Neuronal stem cell (in vitro differentiated cells): Measurements from ENCODE around the gene NXF1.

Experiments
- DNase-seq: peaks from one replicate; pipeline ENCODE4 v3.0.0-alpha.2; 2013; ENCODE audit warnings: low spot score
- H2AFZ ChIP-seq: one replicate; pipeline ENCODE4 v1.6.1; 2013; ENCODE audit warnings: mild to moderate bottlenecking, low read length, inconsistent platforms
- H2AK5ac ChIP-seq: 2 replicates; pipeline ENCODE4 v1.6.1; 2013; ENCODE audit warnings: low read depth, mild to moderate bottlenecking, inconsistent platforms, low read length, moderate library complexity, mixed read lengths
- H2BK120ac ChIP-seq: 2 replicates; pipeline ENCODE4 v1.6.1; 2013; ENCODE audit warnings: low read depth, mild to moderate bottlenecking, inconsistent platforms, low read length, moderate library complexity, mixed read lengths
- H2BK12ac ChIP-seq: one replicate; pipeline ENCODE4 v1.6.1; 2013; ENCODE audit warnings: low read length, inconsistent platforms
- H2BK15ac ChIP-seq: 2 replicates; pipeline ENCODE4 v1.6.1; 2013; ENCODE audit warnings: mild to moderate bottlenecking, low read length, inconsistent platforms, mixed read lengths
- H2BK5ac ChIP-seq: one replicate; pipeline ENCODE4 v1.6.1; 2013; ENCODE audit warnings: inconsistent platforms, mild to moderate bottlenecking, low read length, moderate library complexity
- H3K14ac ChIP-seq: one replicate; pipeline ENCODE4 v1.6.1; 2013; ENCODE audit warnings: low read length, inconsistent platforms
- H3K18ac ChIP-seq: 2 replicates; pipeline ENCODE4 v1.6.1; 2013; ENCODE audit warnings: low read length, inconsistent platforms
- H3K23ac ChIP-seq: 2 replicates; pipeline ENCODE4 v1.6.1; 2013; ENCODE audit warnings: low read depth, mild to moderate bottlenecking, mixed read lengths, low read length, inconsistent platforms; ENCODE audit not compliant: poor library complexity
- H3K27ac ChIP-seq: replicated peaks from 3 replicates; pipeline ENCODE4 v1.5.1; 2013; ENCODE audit warnings: low read length, inconsistent platforms
- H3K27me3 ChIP-seq, 3 experiments: 2 replicates each; pipeline ENCODE4 v1.6.1; 2013; ENCODE audit warnings: low read length in 3 of 3, mild to moderate bottlenecking in 2 of 3, inconsistent platforms in 1 of 3, low read depth in 1 of 3, mixed read lengths in 1 of 3, moderate library complexity in 1 of 3; ENCODE audit not compliant: control insufficient read depth in 3 of 3, insufficient read depth in 3 of 3
- H3K36me3 ChIP-seq, 2 donors: replicated peaks in 1 of 2; 2 replicates each; pipeline ENCODE4 v1.6.1; 2013; ENCODE audit warnings: low read length in 2 of 2; ENCODE audit not compliant: control insufficient read depth in 2 of 2, insufficient read depth in 2 of 2
- H3K4ac ChIP-seq: 2 replicates; pipeline ENCODE4 v1.6.1; 2013; ENCODE audit warnings: inconsistent platforms, mild to moderate bottlenecking, low read length, moderate library complexity
- H3K4me1 ChIP-seq, 2 donors: 1 replicate in 1 of 2; 2 replicates in 1 of 2; pipeline ENCODE4 v1.6.1; 2013; ENCODE audit warnings: low read length in 2 of 2, low read depth in 1 of 2; ENCODE audit not compliant: control insufficient read depth in 2 of 2, insufficient read depth in 1 of 2
- H3K4me2 ChIP-seq: one replicate; pipeline ENCODE4 v1.6.1; 2013; ENCODE audit warnings: mild to moderate bottlenecking, low read length, inconsistent platforms; ENCODE audit not compliant: insufficient read depth, poor library complexity, severe bottlenecking
- H3K4me3 ChIP-seq, 2 donors: 2 replicates each; pipeline ENCODE4 v1.5.1; 2013; ENCODE audit warnings: low read length in 2 of 2, mild to moderate bottlenecking in 2 of 2, inconsistent platforms in 1 of 2, moderate library complexity in 1 of 2
- H3K79me1 ChIP-seq: one replicate; pipeline ENCODE4 v1.6.1; 2013; ENCODE audit warnings: low read depth, mild to moderate bottlenecking, inconsistent platforms, low read length, moderate library complexity
- H3K9ac ChIP-seq: one replicate; pipeline ENCODE4 v1.6.1; 2013; ENCODE audit warnings: mild to moderate bottlenecking, low read depth, low read length, inconsistent platforms; ENCODE audit not compliant: poor library complexity
- H3K9me3 ChIP-seq, 2 donors: replicated peaks in 1 of 2; 2 replicates each; pipeline versions ENCODE3 to v1.6.1; 2013; ENCODE audit warnings: low read length in 2 of 2, mild to moderate bottlenecking in 2 of 2, inconsistent platforms in 1 of 2, low read depth in 1 of 2, mixed read lengths in 1 of 2, moderate library complexity in 1 of 2; ENCODE audit not compliant: control insufficient read depth in 2 of 2, insufficient read depth in 1 of 2
- H4K8ac ChIP-seq: one replicate; pipeline ENCODE4 v1.6.1; 2013; ENCODE audit warnings: low read depth, mild to moderate bottlenecking, inconsistent platforms, low read length, moderate library complexity
- H4K91ac ChIP-seq: one replicate; pipeline ENCODE4 v1.6.1; 2013; ENCODE audit warnings: low read length, low read depth, mild to moderate bottlenecking, inconsistent platforms; ENCODE audit not compliant: poor library complexity
- WGBS, 2 donors: extraction: QIAGEN DNeasy Blood & Tissue Kit; methylation state at CpG; one replicate each; pipeline ENCODE4 v1.1.7; 2013; ENCODE audit warnings: missing lambda C conversion rate in 2 of 2, mixed read lengths in 1 of 2; ENCODE audit not compliant: insufficient read length in 2 of 2, insufficient replicate concordance in 1 of 2; ENCODE audit errors: extremely low coverage in 2 of 2; 5-methylcytosine and 5-hydroxymethylcytosine counted together

NXF1 gene

DNA sequence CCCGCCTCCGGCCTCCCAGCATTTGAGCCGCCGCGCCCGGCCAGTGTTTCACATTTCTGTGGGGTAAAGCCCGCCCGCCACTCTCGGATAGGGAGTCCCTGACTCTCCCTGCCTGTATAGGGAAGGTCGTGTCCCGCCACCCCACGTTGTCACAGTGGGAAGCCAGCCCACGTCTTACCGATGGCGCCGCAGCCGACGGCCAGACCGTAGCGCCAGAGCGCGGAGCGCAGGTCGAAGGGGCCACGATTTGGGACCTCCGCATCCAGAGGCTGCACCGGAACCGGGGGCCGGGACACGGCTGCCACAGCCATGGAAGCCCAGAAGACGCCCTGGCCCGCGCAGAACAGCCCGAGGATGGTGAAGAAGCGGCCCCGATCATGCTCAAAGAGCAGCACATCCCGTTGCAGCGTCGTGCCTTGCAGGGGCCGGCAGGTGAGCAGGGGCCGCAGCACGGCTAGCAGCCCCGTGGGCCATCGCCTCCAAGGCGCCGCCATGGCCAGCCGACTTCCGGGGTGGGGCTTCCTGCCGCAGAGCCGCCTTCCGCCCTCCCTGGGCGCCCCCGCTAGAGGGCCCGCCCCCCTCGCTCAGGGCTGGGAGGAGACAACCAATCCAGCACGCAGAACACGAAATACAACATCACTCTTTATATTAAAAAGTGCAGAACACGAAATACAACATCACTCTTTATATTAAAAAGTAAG lies 13.6 kb downstream of the NXF1 start, which contains the start of gene TMEM223:
Gene TMEM223, minus strand, starts transcription at position 506 of the 701 bp plus-strand sequence. Its CDS starts 12 bp downstream, at position 494.
- Histone ChIP-seq H3K27ac (peak within 1 kb of the TSS; percentile 55), H3K4me3 (peak within 1 kb of the TSS; percentile 88 to 91), H3K36me3 (peaks cover 35 to 83% of the 10 kb centered on the region in 2 donors), H2BK15ac (no peak within 1 kb of the TSS), H3K9ac (peak within 1 kb of the TSS; percentile 97), H3K4me2 (peak within 1 kb of the TSS; percentile 89), H3K79me1 (peaks cover 4% of the 10 kb centered on the region), H3K23ac (peak within 1 kb of the TSS; percentile 94), H2BK120ac (no peak within 1 kb of the TSS), H2BK5ac (no peak within 1 kb of the TSS), H4K8ac (no peak within 1 kb of the TSS), H3K9me3 (no peaks in the 10 kb centered on the region), H2BK12ac (peak within 1 kb of the TSS; percentile 33), H3K4me1 (peaks cover 5 to 12% of the 10 kb centered on the region in 2 donors), H4K91ac (peak within 1 kb of the TSS; percentile 90), H3K27me3 (no peaks in the 10 kb centered on the region), H3K18ac (peak within 1 kb of the TSS; percentile 97), H2AFZ (peak within 1 kb of the TSS; percentile 88), H2AK5ac (peak within 1 kb of the TSS; percentile 77), H3K4ac (no peak within 1 kb of the TSS), H3K14ac (peak within 1 kb of the TSS; percentile 73)
- peak; percentile 66 for DNase-seq
- no CpG with 5 or more reads among the region's 58 CpGs for WGBS, 2 donors

DNA sequence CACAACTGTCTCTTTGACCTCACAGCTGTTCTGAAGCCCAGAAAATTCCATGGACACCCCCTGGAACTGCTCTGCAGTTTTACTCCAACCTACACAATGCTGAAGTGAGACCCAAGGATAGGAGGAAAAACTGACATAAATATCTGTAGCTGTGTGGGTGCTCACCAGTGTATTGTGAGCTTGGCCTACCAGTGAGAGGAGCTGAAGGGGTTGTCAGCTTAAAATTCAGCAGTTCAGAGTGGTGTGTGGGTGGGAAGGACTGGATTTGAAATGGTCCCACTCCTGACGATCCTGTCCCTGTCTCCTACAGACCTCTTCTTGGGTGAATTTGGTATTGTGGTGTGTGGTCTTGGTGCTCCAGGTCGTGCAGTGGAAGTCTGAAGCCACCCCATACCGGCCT lies 15.7 kb downstream of the NXF1 start:
- Histone ChIP-seq H3K4me2 (no peak overlapping the region), H3K79me1 (peaks cover 4% of the 10 kb centered on the region), H3K27ac (no peak overlapping the region), H4K8ac (no peak overlapping the region), H3K9ac (no peak overlapping the region), H4K91ac (no peak overlapping the region), H3K4ac (no peak overlapping the region), H3K9me3 (no peaks in the 10 kb centered on the region), H3K4me3 (peak overlapping the region in 1 of 2 donors; percentile 4), H3K14ac (no peak overlapping the region), H3K36me3 (peaks cover 22 to 80% of the 10 kb centered on the region in 2 donors), H2BK12ac (no peak overlapping the region), H3K4me1 (peaks cover 8 to 12% of the 10 kb centered on the region in 2 donors), H3K23ac (no peak overlapping the region), H2AFZ (no peak overlapping the region), H2BK120ac (no peak overlapping the region), H3K18ac (no peak overlapping the region), H3K27me3 (no peaks in the 10 kb centered on the region), H2BK5ac (no peak overlapping the region), H2AK5ac (no peak overlapping the region), H2BK15ac (no peak overlapping the region)
- no peak for DNase-seq
- no CpG with 5 or more reads among the region's 3 CpGs for WGBS, 2 donors

DNA sequence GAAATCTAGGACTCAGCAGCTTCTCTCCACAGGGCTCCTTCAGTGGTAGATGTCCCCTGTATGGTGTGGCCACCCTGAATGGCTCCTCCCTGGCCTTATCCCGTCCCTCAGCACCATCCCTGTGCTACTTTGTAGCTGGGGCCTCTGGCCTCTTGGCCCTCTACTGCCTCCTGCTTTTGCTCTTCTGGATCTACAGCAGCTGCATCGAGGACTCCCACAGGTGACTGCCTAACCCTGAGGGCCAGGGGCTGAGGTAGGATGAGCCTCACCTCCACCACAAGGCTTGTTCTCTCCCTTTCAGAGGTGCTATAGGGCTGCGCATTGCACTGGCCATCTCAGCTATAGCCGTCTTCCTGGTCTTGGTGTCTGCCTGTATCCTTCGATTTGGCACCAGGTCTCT lies 16.2 kb downstream of the NXF1 start:
- Histone ChIP-seq H3K4me3 (peak overlapping the region in 1 of 2 donors; percentile 13), H3K27ac (no peak overlapping the region), H3K79me1 (peaks cover 4% of the 10 kb centered on the region), H2BK5ac (no peak overlapping the region), H3K36me3 (peaks cover 19 to 77% of the 10 kb centered on the region in 2 donors), H4K8ac (no peak overlapping the region), H3K4ac (no peak overlapping the region), H2AFZ (no peak overlapping the region), H2BK12ac (no peak overlapping the region), H3K4me1 (peaks cover 8 to 12% of the 10 kb centered on the region in 2 donors), H3K9ac (no peak overlapping the region), H3K14ac (no peak overlapping the region), H4K91ac (no peak overlapping the region), H3K18ac (no peak overlapping the region), H3K23ac (no peak overlapping the region), H2BK120ac (no peak overlapping the region), H3K4me2 (no peak overlapping the region), H3K27me3 (no peaks in the 10 kb centered on the region), H3K9me3 (no peaks in the 10 kb centered on the region), H2BK15ac (no peak overlapping the region), H2AK5ac (no peak overlapping the region)
- no peak for DNase-seq
- WGBS, 2 donors = no CpG with 5 or more reads among the region's 5 CpGs

- no peak within 1 kb of the TSS for H2BK120ac ChIP-seq
These were observed 18.1 kb downstream of the NXF1 start, which contains the start of gene TMEM179B for GRCh38 chr11:62787005-62787759. TMEM179B (plus strand) TSS chr11:62787402; CDS start chr11:62787432, 30 bp downstream.

More at GRCh38 chr11:62787005-62787759, 18.1 kb downstream of the NXF1 start, which contains the start of gene TMEM179B:
- Histone ChIP-seq H2BK15ac (no peak within 1 kb of the TSS), H3K4me3 (peak within 1 kb of the TSS; percentile 84 to 96), H2AK5ac (peak within 1 kb of the TSS; percentile 74), H3K4me2 (peak within 1 kb of the TSS; percentile 64), H3K36me3 (peaks cover 20 to 75% of the 10 kb centered on the region in 2 donors), H2BK5ac (peak within 1 kb of the TSS; percentile 30), H3K4ac (no peak within 1 kb of the TSS), H3K18ac (peak within 1 kb of the TSS; percentile 91), H2BK12ac (no peak within 1 kb of the TSS), H3K14ac (peak within 1 kb of the TSS; percentile 89), H4K8ac (no peak within 1 kb of the TSS), H3K27ac (peak within 1 kb of the TSS; percentile 81), H3K9ac (peak within 1 kb of the TSS; percentile 97), H2AFZ (peak within 1 kb of the TSS; percentile 87), H3K9me3 (no peaks in the 10 kb centered on the region), H4K91ac (no peak within 1 kb of the TSS), H3K23ac (peak within 1 kb of the TSS; percentile 93), H3K4me1 (peaks cover 6 to 10% of the 10 kb centered on the region in 2 donors), H3K79me1 (peaks cover 4% of the 10 kb centered on the region), H3K27me3 (no peaks in the 10 kb centered on the region)
- peak; percentile 97 for DNase-seq
- no CpG with 5 or more reads among the region's 88 CpGs for WGBS, 2 donors
